DOHH2 (cell line): ENCODE measurements around the gene OR1G1.
"Not testable (repeated sequence)": the region's sequence is repeated elsewhere in the genome, so short reads cannot be mapped to it uniquely, and the experiment has no call there.

Experiments used
- H3F3A ChIP-seq: fragments of 200-600 bp; sonication (generic), shearing (Covaris generic); 2 replicates; pipeline ENCODE4 v1.6.0; 2016; ENCODE audit warnings: antibody characterized with exemption, mild to moderate bottlenecking; ENCODE audit not compliant: control insufficient read depth, insufficient read depth
- H3K27ac ChIP-seq: fragments of 200-600 bp; sonication (generic); 2 replicates; pipeline ENCODE4 v1.5.1; 2014; ENCODE audit warnings: low read depth, mild to moderate bottlenecking, low read length, moderate library complexity
- H3K27me3 ChIP-seq: fragments of 200-600 bp; sonication (generic); 2 replicates; pipeline ENCODE4 v1.6.1; 2014; ENCODE audit warnings: mild to moderate bottlenecking, low read length, mixed read lengths; ENCODE audit not compliant: control insufficient read depth
- H3K36me3 ChIP-seq: fragments of 200-600 bp; sonication (generic); 2 replicates; pipeline ENCODE4 v1.6.1; 2014; ENCODE audit warnings: mild to moderate bottlenecking, low read length, moderate library complexity, mixed read lengths; ENCODE audit not compliant: control insufficient read depth
- H3K4me1 ChIP-seq: fragments of 200-600 bp; sonication (generic); 2 replicates; pipeline ENCODE4 v1.6.1; 2014; ENCODE audit warnings: mild to moderate bottlenecking, low read length, mixed read lengths; ENCODE audit not compliant: control insufficient read depth
- H3K4me2 ChIP-seq: fragments of 200-600 bp; sonication (generic); 2 replicates; pipeline ENCODE4 v1.6.0; 2014; ENCODE audit warnings: mild to moderate bottlenecking, low read length, moderate library complexity
- H3K4me3 ChIP-seq: fragments of 200-600 bp; sonication (generic); 2 replicates; pipeline ENCODE4 v1.5.1; 2014; ENCODE audit warnings: mild to moderate bottlenecking, low read length, mixed read lengths
- H3K79me2 ChIP-seq: fragments of 200-600 bp; sonication (generic); 2 replicates; pipeline ENCODE4 v1.6.1; 2014; ENCODE audit warnings: mild to moderate bottlenecking, low read length, mixed read lengths; ENCODE audit not compliant: control insufficient read depth
- H3K9me2 ChIP-seq: fragments of 200-600 bp; sonication (generic); replicated peaks from 2 replicates; pipeline ENCODE4 v1.6.1; 2014; ENCODE audit warnings: mild to moderate bottlenecking, low read length, mixed read lengths; ENCODE audit not compliant: control insufficient read depth
- H3K9me3 ChIP-seq: fragments of 200-600 bp; sonication (generic); 2 replicates; pipeline ENCODE4 v1.6.1; 2014; ENCODE audit warnings: antibody characterized with exemption, low read length, mixed read lengths; ENCODE audit not compliant: control insufficient read depth, insufficient read depth
- H4K20me1 ChIP-seq: fragments of 200-600 bp; sonication (generic); 2 replicates; pipeline ENCODE4 v1.6.0; 2014; ENCODE audit warnings: low read depth, mild to moderate bottlenecking, antibody characterized with exemption, low read length, moderate library complexity; ENCODE audit not compliant: control insufficient read depth, insufficient read depth
- EZH2phosphoT487 ChIP-seq: fragments of 200-600 bp; sonication (generic); IDR thresholded peaks from 2 replicates; pipeline ENCODE4 v1.6.1; 2017; ENCODE audit warnings: borderline replicate concordance, mild to moderate bottlenecking, antibody characterized with exemption, low read length, moderate library complexity, mixed read lengths
- TF ChIP-seq, protein P1 (sequence below): fragments of 200-600 bp; sonication (generic); IDR thresholded peaks from one replicate; pipeline ENCODE4 v1.5.1; 2014; ENCODE audit warnings: antibody characterized with exemption, mild to moderate bottlenecking, low read depth, low read length; ENCODE audit not compliant: poor library complexity, severe bottlenecking

The OR1G1 gene

DNA sequence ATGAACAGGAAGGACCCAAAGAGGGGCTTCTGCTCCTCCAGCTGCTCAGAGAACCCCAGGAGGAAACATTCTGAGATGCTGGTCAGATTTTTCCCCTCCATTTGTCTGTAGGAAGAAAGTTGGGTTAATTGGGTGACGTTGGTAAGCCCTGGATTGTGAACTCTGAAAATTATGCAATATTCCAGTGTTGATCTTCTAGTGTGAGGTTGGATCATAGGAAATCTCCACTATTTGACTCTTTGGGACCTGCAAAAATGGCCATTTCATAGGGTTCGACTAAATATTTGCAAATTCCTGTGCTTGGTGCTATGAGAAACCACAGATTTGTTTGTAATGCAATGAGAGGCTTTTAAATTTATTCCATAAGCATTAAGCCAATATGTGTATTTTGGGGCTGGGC lies at the start of gene OR1G1:
Gene OR1G1, minus strand, starts transcription at position 101 of the 400 bp plus-strand sequence. Its CDS starts 0 bp downstream, at position 101.
- Histone ChIP-seq H3K36me3 (no peaks in the 10 kb centered on the region), H3K4me3 (no peak within 1 kb of the TSS), H3K4me2 (no peak within 1 kb of the TSS), H3K9me2 (no peaks in the 10 kb centered on the region), H3K79me2 (no peaks in the 10 kb centered on the region), H3K9me3 (no peaks in the 10 kb centered on the region; the same call in 1 of the 2 replicates), H3F3A (no peaks in the 10 kb centered on the region), H3K27me3 (no peaks in the 10 kb centered on the region), H3K4me1 (no peaks in the 10 kb centered on the region), H4K20me1 (no peaks in the 10 kb centered on the region), H3K27ac (no peak within 1 kb of the TSS)
- TF ChIP-seq EZH2phosphoT487, result no peak
- TF ChIP-seq, protein P1, sequence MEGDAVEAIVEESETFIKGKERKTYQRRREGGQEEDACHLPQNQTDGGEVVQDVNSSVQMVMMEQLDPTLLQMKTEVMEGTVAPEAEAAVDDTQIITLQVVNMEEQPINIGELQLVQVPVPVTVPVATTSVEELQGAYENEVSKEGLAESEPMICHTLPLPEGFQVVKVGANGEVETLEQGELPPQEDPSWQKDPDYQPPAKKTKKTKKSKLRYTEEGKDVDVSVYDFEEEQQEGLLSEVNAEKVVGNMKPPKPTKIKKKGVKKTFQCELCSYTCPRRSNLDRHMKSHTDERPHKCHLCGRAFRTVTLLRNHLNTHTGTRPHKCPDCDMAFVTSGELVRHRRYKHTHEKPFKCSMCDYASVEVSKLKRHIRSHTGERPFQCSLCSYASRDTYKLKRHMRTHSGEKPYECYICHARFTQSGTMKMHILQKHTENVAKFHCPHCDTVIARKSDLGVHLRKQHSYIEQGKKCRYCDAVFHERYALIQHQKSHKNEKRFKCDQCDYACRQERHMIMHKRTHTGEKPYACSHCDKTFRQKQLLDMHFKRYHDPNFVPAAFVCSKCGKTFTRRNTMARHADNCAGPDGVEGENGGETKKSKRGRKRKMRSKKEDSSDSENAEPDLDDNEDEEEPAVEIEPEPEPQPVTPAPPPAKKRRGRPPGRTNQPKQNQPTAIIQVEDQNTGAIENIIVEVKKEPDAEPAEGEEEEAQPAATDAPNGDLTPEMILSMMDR, result no peak

- Histone ChIP-seq H3K36me3 (no peaks in the 10 kb centered on the region), H3K9me2 (no peaks in the 10 kb centered on the region), H3K9me3 (peaks cover 10% of the 10 kb centered on the region; the same call in 1 of the 2 replicates), H4K20me1 (no peaks in the 10 kb centered on the region), H3K4me3 (peak overlapping the region; percentile 15; the same call in 1 of the 2 replicates), H3K79me2 (no peaks in the 10 kb centered on the region), H3K27ac (no peak overlapping the region), H3K4me2 (peak overlapping the region; percentile 53), H3F3A (no peaks in the 10 kb centered on the region), H3K4me1 (peaks cover 22% of the 10 kb centered on the region), H3K27me3 (no peaks in the 10 kb centered on the region)
- no peak for TF ChIP-seq EZH2phosphoT487
- TF ChIP-seq, protein P1, result no peak
Measured at GRCh38 chr17:3167574-3167973, 40.2 kb upstream of the OR1G1 start.

GRCh38 chr17:3157218-3157617 lies 29.9 kb upstream of the OR1G1 start:
- H3K4me1 ChIP-seq, result peaks cover 16% of the 10 kb centered on the region
- H3K27ac ChIP-seq, result no peak overlapping the region
- H4K20me1 ChIP-seq, result no peaks in the 10 kb centered on the region
- TF ChIP-seq, protein P1, result no peak
- TF ChIP-seq EZH2phosphoT487, result no peak
- H3K36me3 ChIP-seq, result no peaks in the 10 kb centered on the region
- peaks cover 3% of the 10 kb centered on the region; the same call in 1 of the 2 replicates for H3K9me3 ChIP-seq
- no peak overlapping the region for H3K4me3 ChIP-seq
- H3K4me2 ChIP-seq, result peak overlapping the region; percentile 13; the same call in 1 of the 2 replicates
- no peaks in the 10 kb centered on the region for H3K9me2 ChIP-seq
- H3K27me3 ChIP-seq, result no peaks in the 10 kb centered on the region
- no peaks in the 10 kb centered on the region for H3F3A ChIP-seq
- no peaks in the 10 kb centered on the region for H3K79me2 ChIP-seq

DNA sequence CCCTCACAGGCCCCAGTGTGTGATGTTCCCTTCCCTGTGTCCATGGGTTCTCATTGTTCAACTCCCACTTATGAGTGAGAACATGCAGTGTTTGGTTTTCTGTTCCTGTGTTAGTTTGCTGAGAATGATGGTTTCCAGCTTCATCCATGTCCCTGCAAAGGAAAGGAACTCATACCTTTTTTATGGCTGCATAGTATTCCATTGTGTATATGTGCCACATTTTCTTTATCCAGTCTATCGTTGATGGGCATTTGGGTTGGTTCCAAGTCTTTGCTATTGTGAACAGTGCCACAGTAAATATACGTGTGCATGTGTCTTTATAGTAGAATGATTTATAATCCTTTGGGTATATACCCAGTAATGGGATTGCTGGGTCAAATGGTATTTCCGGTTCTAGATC lies 10.1 kb upstream of the OR1G1 start:
- not testable (repeated sequence) for H3K4me3 ChIP-seq

More for the DNA sequence above, 10.1 kb upstream of the OR1G1 start:
- not testable (repeated sequence) for H4K20me1 ChIP-seq, H3F3A ChIP-seq, H3K9me3 ChIP-seq, H3K27me3 ChIP-seq, H3K27ac ChIP-seq, H3K4me2 ChIP-seq, H3K79me2 ChIP-seq, H3K36me3 ChIP-seq, H3K9me2 ChIP-seq
- H3K4me1 ChIP-seq, result peaks cover 20% of the 10 kb centered on the region
